Measurements from ENCODE around the gene AMDHD1.
"Not testable (repeated sequence)": the region's sequence is repeated elsewhere in the genome, so short reads cannot be mapped to it uniquely, and the experiment has no call there.

Gene AMDHD1

DNA sequence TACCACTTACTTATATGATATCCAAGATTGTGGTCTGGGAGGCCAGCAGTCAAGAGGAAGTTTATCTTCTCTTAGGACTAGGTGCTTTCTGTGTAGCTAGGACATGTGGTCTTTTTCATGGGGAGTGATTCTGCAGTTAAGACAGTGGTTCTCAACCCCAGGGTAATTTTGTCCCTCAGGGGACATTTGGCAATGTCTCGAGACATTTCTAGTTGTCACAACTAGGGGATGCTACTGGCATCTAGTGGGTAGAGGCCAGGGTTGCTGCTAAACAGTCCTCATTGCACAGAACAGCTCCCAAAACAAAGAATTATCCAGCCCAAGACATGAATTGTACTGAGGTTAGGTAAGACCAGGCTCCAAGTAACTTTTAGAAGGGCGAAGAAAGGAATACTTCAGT is 20.0 kb downstream of the AMDHD1 start:
- no peak for DNase-seq (ENCODE audit: low read depth in 2 of 2)

DNA sequence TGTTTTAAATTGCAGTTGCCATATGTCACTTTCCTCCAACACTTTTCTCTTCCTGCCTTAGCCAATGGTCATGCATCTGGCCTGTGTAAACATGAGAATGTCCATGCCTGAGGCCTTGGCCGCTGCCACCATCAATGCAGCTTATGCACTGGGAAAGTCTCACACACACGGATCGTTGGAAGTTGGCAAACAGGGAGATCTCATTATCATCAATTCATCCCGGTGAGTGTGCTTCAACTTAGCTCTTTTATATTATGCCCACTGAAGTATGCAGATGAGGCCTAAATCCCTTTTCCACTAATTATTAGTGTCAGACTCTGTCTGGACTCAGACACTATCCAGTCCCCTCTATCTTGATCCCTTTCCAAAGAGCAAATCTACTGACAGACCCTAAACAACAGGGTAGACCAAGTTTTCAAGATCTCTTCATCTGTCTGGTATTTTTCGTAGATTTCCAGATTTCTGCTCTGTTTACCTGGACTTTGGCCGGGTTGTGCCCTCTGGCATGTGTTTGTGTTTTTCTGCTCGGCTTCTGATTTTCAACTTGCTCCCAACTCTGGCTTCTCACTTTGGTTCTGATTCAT is 23.2 kb downstream of the AMDHD1 start:
- no peak for DNase-seq (ENCODE audit: low read depth in 2 of 2)

GRCh38 chr12:95967301-95967700 is 24.2 kb downstream of the AMDHD1 start:
- no peak for DNase-seq (ENCODE audit: low read depth in 2 of 2)

GRCh38 chr12:95969116-95969515 is 26.0 kb downstream of the AMDHD1 start:
- not testable (repeated sequence) for DNase-seq (ENCODE audit: low read depth in 2 of 2)

DNA sequence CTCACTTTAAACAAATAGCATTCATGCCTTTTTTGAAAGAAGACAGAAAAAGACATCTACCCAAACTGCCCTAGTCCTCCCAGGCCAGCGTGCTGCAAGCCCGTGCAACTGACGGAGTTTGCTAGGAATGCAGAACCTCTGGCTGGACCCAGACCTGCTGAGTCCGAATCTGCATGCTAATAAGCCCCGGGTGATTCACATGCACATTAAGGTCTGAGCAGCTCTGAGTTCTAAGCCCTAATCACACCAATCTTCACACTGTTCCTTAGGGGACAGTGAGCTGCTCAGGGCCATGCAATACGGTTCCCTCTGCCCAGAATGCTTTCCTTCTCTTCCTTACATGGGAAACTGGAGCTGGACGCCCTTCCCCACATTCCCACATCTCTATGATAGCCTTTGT is 27.8 kb downstream of the AMDHD1 start:
- no peak for DNase-seq (ENCODE audit: low read depth in 2 of 2)

- no peak for DNase-seq (ENCODE audit: low read depth in 2 of 2)
Observed at GRCh38 chr12:95972832-95973456, 29.8 kb downstream of the AMDHD1 start.

GRCh38 chr12:95974358-95974757 is 31.2 kb downstream of the AMDHD1 start:
- DNase-seq (ENCODE audit: low read depth in 2 of 2) = no peak

DNA sequence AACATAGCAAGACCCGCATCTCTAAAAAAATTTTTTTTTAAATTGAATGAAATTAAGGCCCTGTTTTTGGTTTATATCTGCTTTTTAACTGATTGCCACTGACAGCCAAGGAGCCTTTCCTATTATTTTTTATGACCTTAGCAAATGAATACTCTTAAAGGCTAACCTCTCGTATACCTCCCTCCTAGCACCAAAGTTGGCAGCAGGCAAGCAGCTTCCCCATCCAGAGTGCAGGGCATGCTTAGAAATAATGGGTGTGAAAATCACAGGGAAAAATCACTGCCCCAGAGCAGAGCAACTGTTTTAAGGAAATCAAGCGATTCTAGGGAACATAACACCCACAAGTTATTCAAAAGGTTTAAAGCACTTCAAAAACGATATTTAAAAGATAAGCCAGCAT is 32.4 kb downstream of the AMDHD1 start:
- no peak for DNase-seq (ENCODE audit: low read depth in 2 of 2)

- no peak for DNase-seq (ENCODE audit: low read depth in 2 of 2)
Observed at GRCh38 chr12:95976416-95976832, 33.3 kb downstream of the AMDHD1 start.

GRCh38 chr12:95977764-95978305 is 34.7 kb downstream of the AMDHD1 start:
- no peak for DNase-seq (ENCODE audit: low read depth in 2 of 2)

GRCh38 chr12:95978351-95978750 is 35.2 kb downstream of the AMDHD1 start:
- DNase-seq (ENCODE audit: low read depth in 2 of 2) = no peak

- DNase-seq (ENCODE audit: low read depth in 2 of 2) = no peak
Observed at GRCh38 chr12:95978774-95979173, 35.6 kb downstream of the AMDHD1 start.

DNA sequence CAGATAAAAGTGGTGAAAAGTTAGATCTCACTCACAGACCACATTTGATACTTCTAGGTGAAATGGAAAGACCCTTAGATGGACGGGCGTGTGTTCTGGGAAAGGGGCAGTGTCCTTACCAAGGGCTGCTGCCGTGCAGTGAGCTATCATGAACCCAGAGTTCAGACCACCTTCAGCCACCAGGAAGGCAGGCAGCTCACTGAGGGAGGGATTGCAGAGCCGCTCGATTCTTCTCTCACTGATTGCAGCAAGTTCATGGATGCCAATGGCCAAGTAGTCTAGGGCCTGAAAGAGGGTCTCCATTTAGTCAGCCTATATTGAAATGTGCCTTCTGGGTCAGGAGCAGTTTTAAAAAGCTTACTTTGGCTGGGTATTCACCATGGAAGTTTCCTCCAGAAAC is 37.3 kb downstream of the AMDHD1 start:
- DNase-seq (ENCODE audit: low read depth in 2 of 2) = no peak

- DNase-seq (ENCODE audit: low read depth in 2 of 2) = no peak
Observed at GRCh38 chr12:95982602-95983001, 39.5 kb downstream of the AMDHD1 start.

GRCh38 chr12:95984682-95985081 is 41.6 kb downstream of the AMDHD1 start:
- DNase-seq (ENCODE audit: low read depth in 2 of 2) = no peak

GRCh38 chr12:95986635-95987570 is 43.8 kb downstream of the AMDHD1 start:
- DNase-seq (ENCODE audit: low read depth in 2 of 2) = no peak

- DNase-seq (ENCODE audit: low read depth in 2 of 2) = no peak
Observed at GRCh38 chr12:95988506-95989275, 45.6 kb downstream of the AMDHD1 start.

DNA sequence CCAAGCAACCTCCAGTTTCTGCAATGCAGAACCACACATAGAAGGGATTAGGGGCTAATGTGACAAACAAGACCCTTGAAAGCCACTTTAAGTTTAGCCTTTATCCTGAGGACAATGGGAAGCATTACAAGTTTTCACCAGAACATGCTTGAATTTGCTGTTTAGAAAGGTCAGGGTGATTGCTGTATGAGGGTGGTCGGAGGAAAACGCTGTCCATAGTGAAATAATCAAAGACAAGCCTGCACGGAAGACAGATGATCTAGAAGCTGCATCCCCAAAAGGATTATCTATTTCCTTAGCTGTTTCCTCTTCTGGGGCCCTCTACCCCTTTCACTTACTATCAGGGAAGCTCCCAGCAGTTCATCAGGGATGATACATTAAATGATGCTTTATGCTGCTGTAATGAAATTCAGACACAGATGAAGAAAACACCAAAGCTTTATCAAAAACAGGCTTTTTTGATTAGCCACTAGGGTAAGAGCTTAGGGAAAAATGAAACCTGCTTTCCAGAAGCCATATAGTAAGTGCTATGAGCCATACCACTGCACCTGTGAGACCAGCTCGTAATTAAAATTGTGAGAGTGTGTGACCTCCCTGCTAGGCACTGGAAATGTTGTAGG is 46.5 kb downstream of the AMDHD1 start:
- DNase-seq (ENCODE audit: low read depth in 2 of 2) = no peak

- no peak for DNase-seq (ENCODE audit: low read depth in 2 of 2)
Observed at GRCh38 chr12:95990136-95990535, 47.0 kb downstream of the AMDHD1 start.

DNA sequence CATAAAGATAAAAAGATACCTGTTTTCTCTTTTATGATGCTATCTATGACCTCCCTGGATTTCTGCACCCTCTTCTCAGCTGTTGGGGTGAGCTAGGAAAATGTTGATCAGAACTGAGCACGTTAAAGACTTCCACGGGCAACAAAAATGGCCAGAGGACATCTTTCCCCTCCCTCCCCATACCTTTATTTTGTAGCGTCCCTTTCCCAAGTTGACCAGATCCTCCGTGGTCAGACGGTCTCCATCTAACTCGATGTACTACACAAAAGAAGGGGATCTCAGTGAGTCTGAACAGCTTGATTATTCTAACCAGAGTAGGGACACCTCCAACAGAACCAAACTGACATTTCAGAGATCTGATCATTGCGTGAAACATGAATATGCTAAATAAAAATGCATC is 50.8 kb downstream of the AMDHD1 start:
- DNase-seq (ENCODE audit: low read depth in 2 of 2) = no peak

DNA sequence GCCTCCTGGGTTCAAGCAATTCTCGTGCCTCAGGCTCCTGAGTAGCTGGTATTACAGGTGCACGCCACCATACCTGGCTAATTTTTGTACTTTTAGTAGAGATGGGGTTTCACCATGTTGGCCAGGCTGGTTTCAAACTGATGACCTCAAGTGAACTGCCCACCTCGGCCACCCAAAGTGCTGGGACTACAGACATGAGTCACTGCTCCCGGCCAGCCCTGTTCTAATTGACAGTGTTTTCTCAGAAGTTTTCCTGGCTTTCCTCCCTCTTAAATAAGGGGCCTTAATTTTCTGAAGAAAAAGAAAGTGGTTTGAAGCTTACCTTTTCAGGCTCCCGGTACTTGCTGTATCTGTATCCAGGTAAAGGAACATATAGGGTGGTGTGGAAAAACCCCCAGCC is 51.3 kb downstream of the AMDHD1 start:
- DNase-seq (ENCODE audit: low read depth in 2 of 2) = no peak
